HT1080 (cell line): ENCODE results near the gene SDF2L1. TPM values are rescaled to one million over a fixed set of nuclear protein-coding genes. Genes with fewer than 3 reads are reported as not detected.
A peak's percentile ranks its signal among the peaks of the same experiment; 100 is the strongest.
"Not testable (repeated sequence)": the region's sequence is repeated elsewhere in the genome, so short reads cannot be mapped to it uniquely, and the experiment has no call there.

Experiments used
- DNase-seq: peaks from one replicate; pipeline ENCODE4 v3.0.0-alpha.2; 2015; ENCODE audit warnings: low read depth
- small RNA-seq: library from RNA; depleted of rRNA; stranded (forward); fragments of <200 nt; gene quantifications from one replicate; pipeline ENCODE3, GENCODE V24; 2014
- total RNA-seq: library from RNA; depleted of rRNA; stranded (reverse); fragments of >200 nt; shearing (Covaris generic); gene quantifications from 2 replicates; pipeline ENCODE4 v1.2.3, GENCODE V29; 2014; rRNA removed

Gene SDF2L1
- total RNA-seq, 1 experiment from 2014 or later = 51.7 TPM

DNA sequence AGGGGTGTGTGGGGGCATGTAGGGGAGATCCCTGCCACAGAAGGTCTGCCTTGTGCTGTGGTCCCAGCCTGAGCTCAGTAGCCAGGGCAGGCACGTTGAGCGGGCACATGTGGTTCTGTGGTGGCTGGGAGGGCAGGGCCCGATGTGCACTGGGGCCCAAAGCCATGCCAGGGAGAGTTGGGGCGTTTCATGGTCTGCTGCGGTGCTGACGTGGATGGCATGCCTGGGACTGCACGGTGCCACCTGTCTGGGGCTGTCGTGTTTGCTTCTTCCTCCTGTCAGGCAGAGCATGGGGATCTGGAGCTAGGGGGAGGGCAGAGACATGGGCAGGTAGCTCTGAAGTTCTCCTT, 43.0 kb downstream of the SDF2L1 start:
- no peak for DNase-seq

DNA sequence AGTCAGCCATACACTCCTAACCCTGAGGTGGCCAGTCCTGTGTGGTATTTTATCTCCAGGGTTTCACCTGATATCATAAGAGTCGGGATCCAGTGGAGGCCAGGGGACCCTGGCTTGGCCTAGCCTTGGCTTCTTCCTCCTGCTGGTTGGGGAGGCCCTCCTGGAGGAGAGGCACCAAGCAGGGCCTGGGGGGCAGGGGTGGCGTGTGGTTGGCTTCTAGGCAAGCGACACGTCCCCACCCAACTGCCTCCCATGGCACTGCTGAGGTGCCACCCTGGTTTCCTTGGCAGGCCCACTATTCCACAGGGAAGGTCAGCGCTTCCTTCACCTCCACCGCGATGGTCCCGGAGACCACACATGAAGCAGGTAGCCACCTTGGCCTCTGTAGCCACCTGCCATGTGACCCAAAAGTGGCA, 44.1 kb downstream of the SDF2L1 start:
- DNase-seq = no peak

DNA sequence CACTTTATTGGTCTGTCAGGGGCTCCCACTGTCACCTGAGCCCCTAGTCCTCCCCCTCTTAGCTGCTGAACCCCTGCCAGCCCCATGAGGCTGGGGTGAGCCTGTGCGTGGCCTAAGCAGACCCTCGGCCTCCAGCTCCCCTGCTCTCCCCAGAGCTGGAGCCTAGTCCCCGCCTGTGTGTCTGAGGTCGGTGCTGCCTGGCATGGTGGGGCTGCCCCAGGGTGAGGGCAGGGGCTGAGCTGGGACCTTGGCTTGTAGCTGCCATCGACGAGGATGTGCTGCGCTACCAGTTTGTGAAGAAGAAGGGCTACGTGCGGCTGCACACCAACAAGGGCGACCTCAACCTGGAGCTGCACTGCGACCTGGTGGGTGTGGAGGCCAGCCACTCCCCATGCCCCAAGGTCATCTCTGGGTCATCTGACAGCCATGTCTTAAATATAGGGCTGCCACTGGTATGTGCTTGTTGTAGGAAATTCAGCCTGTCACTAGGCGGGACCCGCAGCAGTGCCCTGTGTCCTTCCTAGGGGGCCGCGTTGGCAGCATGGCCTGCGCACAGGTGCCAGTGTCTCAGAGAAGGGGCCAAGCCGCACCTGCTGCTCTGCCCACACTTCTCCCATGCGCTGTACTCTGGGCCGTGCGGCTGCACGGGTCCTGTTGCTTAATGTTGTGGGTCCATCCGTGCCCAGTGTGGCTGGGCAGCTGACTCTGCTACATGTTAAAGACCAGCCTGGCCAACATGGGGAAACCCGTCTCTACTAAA, 44.7 kb downstream of the SDF2L1 start:
- no peak for DNase-seq

DNA sequence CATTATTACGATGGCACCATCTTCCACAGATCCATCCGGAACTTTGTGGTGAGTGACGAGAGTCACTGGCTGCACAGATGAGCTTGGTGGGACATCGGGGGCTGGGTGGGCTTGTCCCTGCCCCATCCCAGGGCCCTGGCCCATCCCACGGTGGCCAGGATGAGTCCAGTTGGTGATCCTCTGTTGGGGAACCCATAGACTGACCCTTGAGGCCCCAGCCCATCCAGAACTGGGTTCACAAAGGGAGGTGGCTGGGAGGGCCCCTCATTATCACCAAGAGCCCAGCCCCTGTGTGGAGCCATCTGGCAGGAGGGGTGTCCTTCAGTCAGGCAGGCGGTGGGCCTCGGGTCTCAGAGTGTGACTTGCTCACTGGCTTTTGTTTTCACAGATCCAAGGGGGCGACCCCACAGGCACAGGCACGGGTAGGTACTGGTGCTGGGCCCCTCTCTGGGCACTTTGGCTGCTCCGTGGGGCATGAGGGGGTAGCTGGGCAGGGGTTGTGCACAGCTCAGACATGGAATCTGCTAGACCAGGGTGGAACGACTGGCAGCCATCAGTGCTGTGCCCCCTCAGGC, 45.7 kb downstream of the SDF2L1 start:
- no peak for DNase-seq

DNA sequence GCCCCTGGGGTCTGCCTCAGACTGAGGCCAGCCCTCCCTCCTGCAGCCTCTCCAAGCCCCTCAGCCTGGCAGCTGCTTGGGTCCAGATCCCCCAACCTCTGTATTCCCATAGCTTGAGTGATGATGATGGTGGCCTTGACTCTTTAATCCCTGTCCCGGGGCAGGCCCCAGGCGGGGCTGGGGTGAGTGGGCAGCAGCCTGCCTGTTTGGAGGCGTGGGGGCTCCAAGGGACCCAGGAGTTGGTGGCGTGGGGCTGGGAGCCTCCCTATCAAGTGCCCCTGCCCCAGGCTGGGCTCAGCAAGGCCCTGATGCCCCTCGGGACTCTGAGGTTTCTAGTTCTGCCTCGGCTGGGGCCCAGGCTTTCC, 46.2 kb downstream of the SDF2L1 start:
- DNase-seq = no peak

DNA sequence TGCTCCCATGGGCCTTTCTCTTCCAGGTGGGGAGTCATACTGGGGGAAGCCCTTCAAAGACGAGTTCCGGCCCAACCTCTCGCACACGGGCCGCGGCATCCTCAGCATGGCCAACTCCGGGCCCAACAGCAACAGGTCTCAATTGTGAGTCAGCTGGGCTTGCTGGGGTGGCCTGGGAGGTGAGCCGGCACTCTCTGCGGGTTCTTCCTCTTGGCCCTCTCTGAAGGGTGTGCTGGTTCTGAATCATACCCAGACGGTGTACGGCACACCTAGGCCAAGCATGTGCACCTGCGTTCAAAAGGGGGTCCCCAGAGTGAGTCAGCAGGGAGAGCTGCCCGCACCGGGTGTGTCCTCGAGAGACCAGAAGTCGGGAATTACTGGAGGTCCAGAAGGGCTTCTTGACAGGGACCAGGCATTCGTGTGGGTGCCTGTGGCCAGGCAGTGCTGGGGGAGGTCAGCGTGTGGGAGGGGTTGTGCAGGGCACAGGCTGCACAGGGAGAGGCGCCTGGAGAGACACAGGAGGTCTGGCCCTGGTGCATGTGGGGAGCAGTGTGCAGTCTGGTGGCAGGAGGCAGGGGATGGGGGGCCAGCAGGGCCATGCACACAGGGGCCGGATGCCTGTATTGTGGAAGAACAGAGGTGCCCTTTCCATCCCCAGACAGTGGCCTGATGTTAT, 46.7 kb downstream of the SDF2L1 start:
- no peak for DNase-seq

DNA sequence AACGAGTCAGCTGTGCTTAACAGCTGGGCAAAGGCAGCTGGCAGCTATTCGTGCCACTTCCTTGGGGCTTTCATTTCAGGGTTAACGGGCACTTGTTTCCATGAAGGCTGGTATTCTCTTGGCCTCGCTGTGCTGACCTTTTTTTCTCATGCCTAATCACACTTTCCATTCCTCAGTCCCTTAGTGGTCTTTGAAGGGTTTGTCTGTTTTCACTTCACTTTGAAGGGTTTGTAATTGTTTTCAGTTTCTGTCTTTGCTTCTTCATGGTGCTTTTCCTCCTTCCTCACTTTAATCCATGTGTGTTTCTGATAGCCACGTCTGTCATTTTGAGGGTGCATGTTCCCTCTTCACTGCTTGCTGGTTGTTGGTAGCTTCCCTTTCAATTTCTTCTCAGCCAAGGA, 48.3 kb downstream of the SDF2L1 start:
- no peak for DNase-seq

DNA sequence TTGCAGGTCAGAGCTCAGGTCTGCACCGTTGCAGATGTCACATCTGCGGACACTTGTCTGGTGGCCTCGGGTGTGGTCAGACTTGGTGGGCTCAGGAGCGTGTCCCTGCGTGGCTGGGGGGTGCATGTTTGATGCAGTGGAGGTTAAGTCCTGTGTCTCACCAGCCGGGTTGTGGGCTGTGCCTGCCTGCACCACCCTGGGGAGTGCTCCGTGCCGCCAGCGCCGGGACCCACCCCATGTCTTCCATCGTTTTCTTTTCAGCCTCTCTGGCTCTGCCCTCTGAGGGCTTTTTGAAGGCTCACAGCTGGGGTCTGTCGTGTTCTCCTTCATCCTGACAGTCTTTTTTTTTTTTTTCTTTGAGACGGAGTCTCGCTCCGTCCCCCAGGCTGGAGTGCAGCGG, 49.7 kb downstream of the SDF2L1 start:
- no peak for DNase-seq

DNA sequence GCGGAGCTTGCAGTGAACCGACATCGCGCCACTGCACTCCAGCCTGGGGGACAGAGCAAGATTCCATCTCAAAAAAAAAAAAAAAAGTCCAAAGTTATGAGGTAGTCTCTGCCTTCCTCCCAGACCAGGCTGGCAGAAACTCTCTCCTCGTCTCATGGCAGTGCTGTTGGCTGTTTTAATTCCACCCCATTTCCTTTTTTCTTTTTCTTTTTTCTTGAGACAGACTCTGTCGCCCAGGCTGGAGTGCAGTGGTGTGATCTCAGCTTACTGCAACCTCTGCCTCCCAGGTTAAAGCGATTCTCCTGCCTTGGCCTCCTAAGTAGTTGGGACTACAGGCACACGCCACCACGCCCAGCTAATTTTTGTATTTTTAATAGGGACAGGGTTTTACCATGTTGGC, 50.8 kb downstream of the SDF2L1 start:
- not testable (repeated sequence) for DNase-seq

DNA sequence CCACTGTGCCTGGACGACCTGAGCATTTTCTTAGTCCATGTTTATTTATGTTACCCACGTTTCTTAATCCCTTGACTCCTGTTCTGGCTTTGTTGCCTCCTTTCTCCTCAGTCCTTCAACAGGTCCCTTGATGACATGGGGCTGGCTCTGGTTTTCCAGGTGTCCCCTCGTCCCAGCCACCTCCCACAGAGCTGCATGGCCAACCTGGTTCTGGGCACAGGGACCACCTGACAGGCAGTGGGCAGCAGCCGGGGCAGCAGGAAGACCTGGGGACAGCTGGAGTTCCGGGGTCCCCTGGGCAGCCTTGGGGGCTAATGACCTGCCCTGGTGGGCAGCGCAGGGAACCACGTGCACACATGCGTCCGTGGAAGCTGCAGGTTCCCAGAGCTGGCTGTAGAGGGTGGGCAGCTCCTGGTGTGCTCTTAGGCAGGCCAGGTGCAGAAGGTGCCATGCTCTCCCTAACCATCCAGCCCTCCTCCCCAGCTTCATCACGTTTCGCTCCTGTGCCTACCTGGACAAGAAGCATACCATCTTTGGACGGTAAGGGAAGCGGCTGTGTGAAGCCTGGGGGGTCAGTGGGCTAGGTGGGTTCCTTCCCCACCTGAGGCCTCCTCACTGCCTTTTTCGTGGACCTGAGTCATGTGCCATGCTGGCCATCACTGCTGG, 51.4 kb downstream of the SDF2L1 start:
- no peak for DNase-seq

Small RNA genes within 50 kb of the gene (small RNA-seq; reads per million reads assigned to genes)
- 2.1 reads per million, percentile 83 among the genes with 10 or more reads in this experiment for gene MIR301B

Other genes with a start within 250 kb of the SDF2L1 start
- 2.5 and 3.4 TPM in 2 replicates for gene HIC2, start 224.9 kb upstream of the SDF2L1 start, total RNA-seq
- 1.1 and 2.7 TPM in 2 replicates for gene TMEM191C, start 174.9 kb upstream of the SDF2L1 start, total RNA-seq
- gene RIMBP3C, start 90.8 kb upstream of the SDF2L1 start, total RNA-seq = 0.13 and 0.35 TPM in 2 replicates
- 81.9 and 114 TPM in 2 replicates for gene UBE2L3, start 74.6 kb upstream of the SDF2L1 start, total RNA-seq
- 77.4 and 81.9 TPM in 2 replicates for gene YDJC, start 12.3 kb upstream of the SDF2L1 start, total RNA-seq
- gene CCDC116, start 9.5 kb upstream of the SDF2L1 start, total RNA-seq = not detected in 2 replicates
- gene PPIL2, start 23.7 kb downstream of the SDF2L1 start, total RNA-seq = 35.5 and 46.4 TPM in 2 replicates
- 0.17 and 0.21 TPM in 2 replicates for gene YPEL1, start 93.5 kb downstream of the SDF2L1 start, total RNA-seq
- gene MAPK1, start 225.3 kb downstream of the SDF2L1 start, total RNA-seq = 84.8 and 113 TPM in 2 replicates